Right kidney (tissue), 1 donor: ENCODE measurements around the gene PAX3.
"Not testable (repeated sequence)": the region's sequence is repeated elsewhere in the genome, so short reads cannot be mapped to it uniquely, and the experiment has no call there.

Experiments
- DNase-seq: peaks from one replicate; pipeline ENCODE4 v3.0.0-alpha.2; 2016

Gene PAX3

GRCh38 chr2:222212571-222212970, 86.2 kb downstream of the PAX3 start:
- no peak for DNase-seq

DNA sequence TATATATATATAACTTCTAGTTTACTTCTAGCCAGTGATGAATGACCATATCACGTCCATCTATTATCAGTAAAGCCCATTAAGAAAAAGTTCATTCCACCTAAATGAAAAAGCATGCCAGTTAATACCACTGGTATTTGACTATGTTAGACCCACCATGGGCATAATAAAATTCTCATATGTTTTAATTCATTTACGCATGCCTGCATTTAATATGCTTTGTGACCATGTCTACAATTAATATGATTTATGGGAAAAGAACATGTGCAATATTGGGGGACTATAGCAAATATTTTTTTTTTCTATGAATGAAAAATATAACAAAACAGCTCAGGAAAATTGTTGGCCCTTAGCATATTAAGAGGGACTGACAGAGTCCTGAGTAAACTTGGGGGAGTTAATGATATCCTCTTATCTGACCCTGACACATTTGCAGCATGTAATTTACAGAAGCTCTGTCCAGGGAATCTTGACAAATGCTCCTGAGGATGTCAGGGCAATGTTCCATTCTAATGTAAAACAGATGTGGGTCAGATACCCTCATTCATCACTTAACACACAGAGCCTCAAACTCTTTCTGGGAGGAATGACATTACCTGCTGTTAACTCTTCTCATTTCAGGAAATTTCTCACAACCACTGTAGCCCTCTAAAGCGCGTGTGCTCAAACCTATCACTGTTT, 90.6 kb downstream of the PAX3 start:
- DNase-seq: no peak

DNA sequence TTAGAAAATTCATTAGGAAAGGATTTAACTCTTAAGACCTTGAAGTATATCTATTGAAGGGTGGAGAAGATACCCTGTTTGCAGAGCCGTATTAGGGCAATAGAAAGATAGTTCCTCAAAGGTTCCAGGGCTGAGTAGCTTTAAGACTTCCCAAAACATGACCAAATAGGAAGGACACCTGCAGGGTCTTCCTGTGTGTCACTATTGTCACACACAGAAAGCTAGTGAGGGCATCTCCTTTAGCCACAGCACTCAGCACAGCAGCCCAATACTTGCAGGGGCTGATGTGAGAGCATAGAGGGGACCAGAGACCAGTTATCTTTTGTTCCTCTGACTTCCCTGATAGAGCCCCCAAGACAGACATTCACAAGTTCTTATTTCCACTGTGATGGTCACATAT, 93.7 kb downstream of the PAX3 start:
- no peak for DNase-seq

- no peak for DNase-seq
These were observed 95.8 kb downstream of the PAX3 start for GRCh38 chr2:222203041-222203440.

GRCh38 chr2:222196159-222196558, 102.6 kb downstream of the PAX3 start:
- DNase-seq: no peak

GRCh38 chr2:222194669-222195068, 104.1 kb downstream of the PAX3 start:
- no peak for DNase-seq

DNA sequence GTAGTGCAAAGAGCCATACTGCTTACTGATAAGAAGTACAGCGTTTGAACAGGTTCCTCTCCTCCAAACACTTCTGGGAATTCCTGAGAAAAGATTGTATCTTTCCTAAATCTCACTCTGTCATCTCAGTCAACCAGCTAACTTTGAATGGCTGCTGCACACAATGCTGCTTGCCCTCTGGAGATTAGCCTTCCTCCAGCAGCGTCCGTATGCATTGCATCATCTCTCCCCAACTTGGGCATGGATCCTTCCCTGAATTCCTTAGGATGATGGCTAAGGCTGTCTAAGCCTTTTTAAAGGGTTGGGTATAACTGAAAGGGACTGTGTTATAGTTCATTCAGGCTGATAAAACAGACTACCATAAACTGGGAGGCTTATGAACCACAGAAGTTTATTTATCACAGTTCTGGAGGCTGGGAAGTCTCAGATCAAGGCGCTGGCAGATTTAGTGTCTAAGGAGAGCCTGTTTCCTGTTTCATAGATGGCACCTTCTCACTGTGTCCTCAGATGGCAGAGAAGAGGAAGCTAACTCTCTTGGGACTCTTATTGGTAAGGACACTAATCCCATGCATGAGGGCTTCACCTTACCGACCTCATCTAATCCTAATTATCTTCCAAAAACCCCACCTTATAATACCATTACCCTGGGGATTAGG, 105.3 kb downstream of the PAX3 start:
- DNase-seq: no peak

- no peak for DNase-seq
These were observed 118.2 kb downstream of the PAX3 start for GRCh38 chr2:222180619-222181018.

GRCh38 chr2:222179592-222179991, 119.2 kb downstream of the PAX3 start:
- DNase-seq: no peak

- no peak for DNase-seq
These were observed 120.3 kb downstream of the PAX3 start for GRCh38 chr2:222178450-222178849.

DNA sequence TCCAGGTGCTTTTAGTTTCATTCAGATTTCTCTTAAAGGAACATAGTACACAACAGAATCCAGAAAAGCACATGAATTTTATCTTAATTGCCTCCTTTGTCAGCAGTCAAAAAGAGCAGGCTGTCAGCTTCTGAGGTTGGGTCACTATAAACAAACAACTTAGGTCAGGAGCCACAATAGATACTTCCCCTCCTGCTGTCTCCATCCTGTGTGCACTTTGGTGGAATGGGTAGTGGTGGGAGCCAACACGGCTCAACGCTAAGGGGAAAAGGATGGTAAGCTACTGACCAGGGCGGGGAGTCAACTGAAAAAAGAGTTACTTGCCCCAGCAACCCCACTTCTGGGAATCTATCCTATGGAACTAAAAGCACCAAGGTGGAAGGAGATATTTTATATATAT, 121.9 kb downstream of the PAX3 start:
- DNase-seq: no peak

- no peak for DNase-seq
These were observed 124.3 kb downstream of the PAX3 start for GRCh38 chr2:222174450-222174849.

- no peak for DNase-seq
These were observed 129.5 kb downstream of the PAX3 start for GRCh38 chr2:222169346-222169745.

DNA sequence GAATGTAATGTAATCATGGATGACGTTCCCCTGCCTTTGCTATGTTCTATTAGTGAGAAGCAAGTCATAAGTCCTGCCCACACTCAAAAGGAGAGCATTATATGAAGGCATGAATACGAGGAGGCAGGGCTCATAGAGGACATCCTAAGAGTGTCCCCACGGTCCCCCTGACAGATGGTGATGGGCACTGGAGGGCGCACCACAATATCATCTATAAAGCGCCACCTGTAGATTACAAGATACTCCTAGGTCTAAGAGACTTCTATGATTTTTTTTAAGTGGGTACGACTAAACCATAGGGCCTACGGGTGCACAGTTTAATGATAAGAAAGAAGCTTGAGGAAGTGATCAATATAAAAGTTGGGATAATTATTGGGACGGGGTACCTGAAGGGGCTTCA, 131.0 kb downstream of the PAX3 start:
- no peak for DNase-seq

- DNase-seq: no peak
These were observed 137.9 kb downstream of the PAX3 start for GRCh38 chr2:222160944-222161343.

- DNase-seq: no peak
These were observed 138.7 kb downstream of the PAX3 start for GRCh38 chr2:222160125-222160524.

- DNase-seq: no peak
These were observed 139.6 kb downstream of the PAX3 start for GRCh38 chr2:222159221-222159620.

- DNase-seq: not testable (repeated sequence)
These were observed 143.7 kb downstream of the PAX3 start for GRCh38 chr2:222155003-222155664.
